ENCODE data around the gene MYO1F. TPM values are rescaled to one million over a fixed set of nuclear protein-coding genes. Genes with fewer than 3 reads are reported as not detected.

Gene MYO1F
- total and polyA plus RNA-seq, 2 of the 13 experiments (the other 11 are each of a cell fraction or from before 2014, with no cell fraction given): 0.09 to 0.13 TPM

DNA sequence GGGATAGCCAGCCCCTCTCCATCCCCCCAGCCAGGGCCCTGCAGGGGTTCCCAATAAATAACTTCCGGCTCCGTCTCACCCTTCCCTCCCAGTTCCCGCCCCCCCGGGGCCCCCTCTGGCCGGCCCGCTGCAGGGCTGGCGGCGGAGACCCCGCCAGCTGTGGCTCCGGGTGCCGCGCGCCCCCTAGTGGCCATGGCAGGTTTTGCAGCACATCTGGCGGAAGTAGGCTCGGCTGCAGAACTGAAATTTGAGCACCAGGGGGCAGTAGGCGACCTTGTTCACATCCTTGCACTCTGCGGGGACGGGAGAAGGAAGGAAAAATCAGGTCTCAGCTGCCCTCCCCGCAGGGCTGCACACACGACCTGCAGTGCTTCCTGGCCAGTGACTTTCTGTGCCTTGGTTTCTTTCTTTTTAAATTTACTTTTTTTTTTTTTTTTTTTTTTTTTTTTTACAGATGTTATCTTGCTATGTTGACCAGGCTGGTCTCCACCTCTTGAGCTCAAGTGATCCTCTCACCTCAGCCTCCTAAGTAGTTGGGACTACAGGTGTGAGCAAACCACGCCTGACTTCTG is 3.6 kb upstream of the MYO1F start (continued):
- TF ChIP-seq, protein P1, sequence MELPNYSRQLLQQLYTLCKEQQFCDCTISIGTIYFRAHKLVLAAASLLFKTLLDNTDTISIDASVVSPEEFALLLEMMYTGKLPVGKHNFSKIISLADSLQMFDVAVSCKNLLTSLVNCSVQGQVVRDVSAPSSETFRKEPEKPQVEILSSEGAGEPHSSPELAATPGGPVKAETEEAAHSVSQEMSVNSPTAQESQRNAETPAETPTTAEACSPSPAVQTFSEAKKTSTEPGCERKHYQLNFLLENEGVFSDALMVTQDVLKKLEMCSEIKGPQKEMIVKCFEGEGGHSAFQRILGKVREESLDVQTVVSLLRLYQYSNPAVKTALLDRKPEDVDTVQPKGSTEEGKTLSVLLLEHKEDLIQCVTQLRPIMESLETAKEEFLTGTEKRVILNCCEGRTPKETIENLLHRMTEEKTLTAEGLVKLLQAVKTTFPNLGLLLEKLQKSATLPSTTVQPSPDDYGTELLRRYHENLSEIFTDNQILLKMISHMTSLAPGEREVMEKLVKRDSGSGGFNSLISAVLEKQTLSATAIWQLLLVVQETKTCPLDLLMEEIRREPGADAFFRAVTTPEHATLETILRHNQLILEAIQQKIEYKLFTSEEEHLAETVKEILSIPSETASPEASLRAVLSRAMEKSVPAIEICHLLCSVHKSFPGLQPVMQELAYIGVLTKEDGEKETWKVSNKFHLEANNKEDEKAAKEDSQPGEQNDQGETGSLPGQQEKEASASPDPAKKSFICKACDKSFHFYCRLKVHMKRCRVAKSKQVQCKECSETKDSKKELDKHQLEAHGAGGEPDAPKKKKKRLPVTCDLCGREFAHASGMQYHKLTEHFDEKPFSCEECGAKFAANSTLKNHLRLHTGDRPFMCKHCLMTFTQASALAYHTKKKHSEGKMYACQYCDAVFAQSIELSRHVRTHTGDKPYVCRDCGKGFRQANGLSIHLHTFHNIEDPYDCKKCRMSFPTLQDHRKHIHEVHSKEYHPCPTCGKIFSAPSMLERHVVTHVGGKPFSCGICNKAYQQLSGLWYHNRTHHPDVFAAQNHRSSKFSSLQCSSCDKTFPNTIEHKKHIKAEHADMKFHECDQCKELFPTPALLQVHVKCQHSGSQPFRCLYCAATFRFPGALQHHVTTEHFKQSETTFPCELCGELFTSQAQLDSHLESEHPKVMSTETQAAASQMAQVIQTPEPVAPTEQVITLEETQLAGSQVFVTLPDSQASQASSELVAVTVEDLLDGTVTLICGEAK (IDR thresholded peaks at IDR 0.05): no peak
- TF ChIP-seq, protein P1 (CRISPR knock-in tag; IDR thresholded peaks at IDR 0.05): no peak
- TF ChIP-seq ISX (CRISPR knock-in tag; conservative IDR thresholded peaks at IDR 0.05) (no peak), GABPB1 (CRISPR knock-in tag; IDR thresholded peaks at IDR 0.05) (peak; percentile 86), ZSCAN21 (CRISPR knock-in tag; IDR thresholded peaks at IDR 0.05; ENCODE audit: borderline replicate concordance) (no peak), KLF12 (CRISPR knock-in tag; IDR thresholded peaks at IDR 0.05; ENCODE audit: borderline replicate concordance) (no peak), ZBTB1 (CRISPR knock-in tag; IDR thresholded peaks at IDR 0.05; ENCODE audit: borderline replicate concordance) (no peak), ZNF563 (CRISPR knock-in tag; IDR thresholded peaks at IDR 0.05) (no peak), FIP1L1 (IDR thresholded peaks at IDR 0.05; ENCODE audit: borderline replicate concordance, insufficient read depth, low read depth, low read length) (no peak), ZEB1 (IDR thresholded peaks at IDR 0.05; ENCODE audit: insufficient replicate concordance, low read depth) (no peak)
- TF ChIP-seq, protein P2, sequence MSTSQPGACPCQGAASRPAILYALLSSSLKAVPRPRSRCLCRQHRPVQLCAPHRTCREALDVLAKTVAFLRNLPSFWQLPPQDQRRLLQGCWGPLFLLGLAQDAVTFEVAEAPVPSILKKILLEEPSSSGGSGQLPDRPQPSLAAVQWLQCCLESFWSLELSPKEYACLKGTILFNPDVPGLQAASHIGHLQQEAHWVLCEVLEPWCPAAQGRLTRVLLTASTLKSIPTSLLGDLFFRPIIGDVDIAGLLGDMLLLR (CRISPR knock-in tag; IDR thresholded peaks at IDR 0.05): no peak
- TF ChIP-seq, protein P3, sequence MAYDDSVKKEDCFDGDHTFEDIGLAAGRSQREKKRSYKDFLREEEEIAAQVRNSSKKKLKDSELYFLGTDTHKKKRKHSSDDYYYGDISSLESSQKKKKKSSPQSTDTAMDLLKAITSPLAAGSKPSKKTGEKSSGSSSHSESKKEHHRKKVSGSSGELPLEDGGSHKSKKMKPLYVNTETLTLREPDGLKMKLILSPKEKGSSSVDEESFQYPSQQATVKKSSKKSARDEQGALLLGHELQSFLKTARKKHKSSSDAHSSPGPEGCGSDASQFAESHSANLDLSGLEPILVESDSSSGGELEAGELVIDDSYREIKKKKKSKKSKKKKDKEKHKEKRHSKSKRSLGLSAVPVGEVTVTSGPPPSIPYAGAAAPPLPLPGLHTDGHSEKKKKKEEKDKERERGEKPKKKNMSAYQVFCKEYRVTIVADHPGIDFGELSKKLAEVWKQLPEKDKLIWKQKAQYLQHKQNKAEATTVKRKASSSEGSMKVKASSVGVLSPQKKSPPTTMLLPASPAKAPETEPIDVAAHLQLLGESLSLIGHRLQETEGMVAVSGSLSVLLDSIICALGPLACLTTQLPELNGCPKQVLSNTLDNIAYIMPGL (CRISPR knock-in tag; IDR thresholded peaks at IDR 0.05; ENCODE audit: borderline replicate concordance in 1 of 2, low read depth in 1 of 2): peak; percentile 73 to 87
- TF ChIP-seq, protein P4, sequence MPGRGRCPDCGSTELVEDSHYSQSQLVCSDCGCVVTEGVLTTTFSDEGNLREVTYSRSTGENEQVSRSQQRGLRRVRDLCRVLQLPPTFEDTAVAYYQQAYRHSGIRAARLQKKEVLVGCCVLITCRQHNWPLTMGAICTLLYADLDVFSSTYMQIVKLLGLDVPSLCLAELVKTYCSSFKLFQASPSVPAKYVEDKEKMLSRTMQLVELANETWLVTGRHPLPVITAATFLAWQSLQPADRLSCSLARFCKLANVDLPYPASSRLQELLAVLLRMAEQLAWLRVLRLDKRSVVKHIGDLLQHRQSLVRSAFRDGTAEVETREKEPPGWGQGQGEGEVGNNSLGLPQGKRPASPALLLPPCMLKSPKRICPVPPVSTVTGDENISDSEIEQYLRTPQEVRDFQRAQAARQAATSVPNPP (CRISPR knock-in tag; IDR thresholded peaks at IDR 0.05): no peak
- TF ChIP-seq, protein P5, sequence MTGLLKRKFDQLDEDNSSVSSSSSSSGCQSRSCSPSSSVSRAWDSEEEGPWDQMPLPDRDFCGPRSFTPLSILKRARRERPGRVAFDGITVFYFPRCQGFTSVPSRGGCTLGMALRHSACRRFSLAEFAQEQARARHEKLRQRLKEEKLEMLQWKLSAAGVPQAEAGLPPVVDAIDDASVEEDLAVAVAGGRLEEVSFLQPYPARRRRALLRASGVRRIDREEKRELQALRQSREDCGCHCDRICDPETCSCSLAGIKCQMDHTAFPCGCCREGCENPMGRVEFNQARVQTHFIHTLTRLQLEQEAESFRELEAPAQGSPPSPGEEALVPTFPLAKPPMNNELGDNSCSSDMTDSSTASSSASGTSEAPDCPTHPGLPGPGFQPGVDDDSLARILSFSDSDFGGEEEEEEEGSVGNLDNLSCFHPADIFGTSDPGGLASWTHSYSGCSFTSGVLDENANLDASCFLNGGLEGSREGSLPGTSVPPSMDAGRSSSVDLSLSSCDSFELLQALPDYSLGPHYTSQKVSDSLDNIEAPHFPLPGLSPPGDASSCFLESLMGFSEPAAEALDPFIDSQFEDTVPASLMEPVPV (CRISPR knock-in tag; IDR thresholded peaks at IDR 0.05): no peak; the same call in 1 of the 2 replicates

All from HepG2 (cell line).